HCT116 (cell line): ENCODE data around the gene P2RY13. TPM values are rescaled to one million over a fixed set of nuclear protein-coding genes. Genes with fewer than 3 reads are reported as not detected.

Source experiments
- ATAC-seq: fragments of 200-7000 bp; cut with Tn5 transposase; 2 replicates; pipeline ENCODE4 v1.9.1; 2020; ENCODE audit warnings: mild to moderate bottlenecking, moderate library complexity
- BruUV-seq: library from RNA; stranded (reverse); fragments of 400-500 nt; replicated peaks from 2 replicates; lab custom pipeline; 2021; lab: Mats Ljungman, UMichigan
- CTCF ChIA-PET: fragments of 300-600 bp; sonication (Branson Sonifier 250); formaldehyde crosslinking; loops from one replicate; lab custom pipeline; 2021; ENCODE audit warnings: antibody characterized with exemption; lab: Charles Lee
- POLR2A ChIA-PET: fragments of 300-600, 350-600 bp; sonication (Branson Sonifier 250); formaldehyde crosslinking; loops from one replicate; lab custom pipeline; 2021; ENCODE audit warnings: antibody characterized with exemption; lab: Charles Lee
- RAD21 ChIA-PET, 2 experiments: fragments of 300-600 bp; sonication (Branson Sonifier 250); formaldehyde crosslinking; loops; one replicate each; lab custom pipeline; 2023; ENCODE audit warnings: low total read pairs in 2 of 2; ENCODE audit not compliant: uncharacterized antibody in 2 of 2, unreplicated experiment in 2 of 2, low non-redundant PET in 1 of 2; lab: Charles Lee
- DNase-seq: peaks from one replicate; pipeline ENCODE4 v3.0.0-alpha.2; 2010; ENCODE audit warnings: low read depth, low spot score
- H2AFZ ChIP-seq: fragments of 200-600 bp; shearing (Covaris generic), sonication (generic); 2 replicates; pipeline ENCODE4 v1.6.1; 2017; ENCODE audit warnings: low read depth, mixed run types, mixed read lengths, antibody characterized with exemption, low read length; ENCODE audit not compliant: poor library complexity, severe bottlenecking
- H3K27ac ChIP-seq: 2 replicates; pipeline ENCODE4 v1.5.1; 2012; ENCODE audit warnings: low read depth, low read length
- H3K27me3 ChIP-seq: fragments of 200-600 bp; sonication (generic); 2 replicates; pipeline ENCODE4 v1.6.1; 2016; ENCODE audit warnings: mixed run types, low read length, mixed read lengths; ENCODE audit not compliant: insufficient read depth
- H3K36me3 ChIP-seq, 2 experiments: fragments of 200-500 bp in 1 of 2; fragments of 200-600 bp in 1 of 2; sonication (Bioruptor generic) in 1 of 2; sonication (generic) in 1 of 2; 2 replicates each; pipeline versions ENCODE4 v1.5.1 to v1.6.1; 2014 to 2016; ENCODE audit warnings: low read length in 2 of 2, inconsistent platforms in 1 of 2, mixed read lengths in 1 of 2, mixed run types in 1 of 2; ENCODE audit not compliant: insufficient read depth in 2 of 2, control insufficient read depth in 1 of 2
- H3K4me1 ChIP-seq, 2 experiments: fragments of 200-600 bp in 1 of 2; sonication (generic) in 1 of 2; 2 replicates each; pipeline versions ENCODE4 v1.5.1 to v1.6.1; 2012 to 2017; ENCODE audit warnings: low read length in 2 of 2, inconsistent platforms in 1 of 2, mild to moderate bottlenecking in 1 of 2, mixed read lengths in 1 of 2, mixed run types in 1 of 2, moderate library complexity in 1 of 2; ENCODE audit not compliant: insufficient read depth in 2 of 2, control insufficient read depth in 1 of 2
- H3K4me2 ChIP-seq: fragments of 200-600 bp; sonication (generic); 2 replicates; pipeline ENCODE4 v1.6.1; 2017; ENCODE audit warnings: mixed run types, low read length, mixed read lengths
- H3K4me3 ChIP-seq, 2 experiments: fragments of 200-600 bp in 1 of 2; sonication (generic) in 1 of 2; replicated peaks in 1 of 2; 2 replicates each; pipeline ENCODE4 v1.5.1; 2011 to 2016; ENCODE audit warnings: low read length in 2 of 2, control low read depth in 1 of 2, low read depth in 1 of 2, mild to moderate bottlenecking in 1 of 2, mixed read lengths in 1 of 2, mixed run types in 1 of 2
- H3K79me2 ChIP-seq: fragments of 200-600 bp; sonication (generic); 2 replicates; pipeline ENCODE4 v1.6.1; 2017; ENCODE audit warnings: mild to moderate bottlenecking, mixed run types, low read length, moderate library complexity, mixed read lengths; ENCODE audit not compliant: insufficient read depth
- H3K9ac ChIP-seq: fragments of 200-600 bp; sonication (generic); 2 replicates; pipeline ENCODE4 v1.6.1; 2016; ENCODE audit warnings: low read length, mixed read lengths
- H3K9me2 ChIP-seq: fragments of 200-600 bp; sonication (generic), shearing (Covaris generic); 2 replicates; pipeline ENCODE4 v1.6.1; 2017; ENCODE audit warnings: mixed run types, mild to moderate bottlenecking, moderate library complexity; ENCODE audit not compliant: insufficient read depth
- H3K9me3 ChIP-seq, 2 experiments: fragments of 200-500 bp in 1 of 2; fragments of 200-600 bp in 1 of 2; sonication (Bioruptor generic) in 1 of 2; sonication (generic) in 1 of 2; 2 replicates each; pipeline ENCODE4 v1.6.1; 2014 to 2017; ENCODE audit warnings: low read length in 2 of 2, mixed read lengths in 2 of 2, inconsistent platforms in 1 of 2, low read depth in 1 of 2, mild to moderate bottlenecking in 1 of 2, mixed run types in 1 of 2, moderate library complexity in 1 of 2; ENCODE audit not compliant: control insufficient read depth in 1 of 2, insufficient read depth in 1 of 2
- H4K20me1 ChIP-seq: fragments of 200-600 bp; sonication (generic), shearing (Covaris generic); 2 replicates; pipeline ENCODE4 v1.6.1; 2017; ENCODE audit warnings: mixed run types, mild to moderate bottlenecking, moderate library complexity; ENCODE audit not compliant: insufficient read depth
- ATF3 ChIP-seq: IDR thresholded peaks from 2 replicates; pipeline ENCODE4 v1.6.1; 2012
- CBX3 ChIP-seq: IDR thresholded peaks from 2 replicates; pipeline ENCODE4 v1.6.1; 2012; ENCODE audit warnings: low read depth
- CEBPB ChIP-seq: IDR thresholded peaks from 2 replicates; pipeline ENCODE4 v1.6.1; 2012; ENCODE audit warnings: low read depth
- EGR1 ChIP-seq: IDR thresholded peaks from 2 replicates; pipeline ENCODE4 v1.6.1; 2012; ENCODE audit warnings: low read depth
- ELF1 ChIP-seq: IDR thresholded peaks from 2 replicates; pipeline ENCODE4 v1.6.1; 2012; ENCODE audit warnings: low read depth, borderline replicate concordance
- EZH2 ChIP-seq: fragments of 200-600 bp; sonication (generic); IDR thresholded peaks from 2 replicates; pipeline ENCODE4 v1.6.1; 2017; ENCODE audit warnings: antibody characterized with exemption, mixed run types
- EZH2phosphoT487 ChIP-seq: fragments of 200-600 bp; IDR thresholded peaks from 2 replicates; pipeline ENCODE4 v1.6.1; 2018; ENCODE audit warnings: antibody characterized with exemption, borderline replicate concordance
- FOSL1 ChIP-seq: IDR thresholded peaks from 2 replicates; pipeline ENCODE4 v1.6.1; 2012; ENCODE audit warnings: low read depth
- JUND ChIP-seq: IDR thresholded peaks from 2 replicates; pipeline ENCODE4 v1.6.1; 2012
- POLR2A ChIP-seq: IDR thresholded peaks from 2 replicates; pipeline ENCODE4 v1.7.0; 2011; ENCODE audit warnings: borderline replicate concordance; ENCODE audit not compliant: insufficient read depth, insufficient read length; ENCODE audit errors: extremely low read depth
- RAD21 ChIP-seq: IDR thresholded peaks from 2 replicates; pipeline ENCODE4 v1.6.1; 2012; ENCODE audit warnings: low read depth, mild to moderate bottlenecking
- SIN3A ChIP-seq: IDR thresholded peaks from 2 replicates; pipeline ENCODE4 v1.6.1; 2012; ENCODE audit warnings: low read depth
- SP1 ChIP-seq: IDR thresholded peaks from 2 replicates; pipeline ENCODE4 v1.6.1; 2012; ENCODE audit warnings: low read depth
- SRF ChIP-seq: IDR thresholded peaks from 2 replicates; pipeline ENCODE4 v1.6.1; 2012; ENCODE audit warnings: low read depth
- YY1 ChIP-seq: IDR thresholded peaks from 2 replicates; pipeline ENCODE4 v1.6.1; 2011; ENCODE audit warnings: low read length, low read depth, moderate library complexity, mild to moderate bottlenecking; ENCODE audit not compliant: insufficient replicate concordance; ENCODE audit errors: extremely low read depth
- ZFX ChIP-seq: fragments of 450-650 bp; IDR thresholded peaks from 2 replicates; pipeline ENCODE4 v1.6.1; 2017
- ZNF274 ChIP-seq: fragments of 200-500 bp; sonication (Bioruptor generic); IDR thresholded peaks from 2 replicates; pipeline ENCODE4 v1.6.1; 2014; ENCODE audit warnings: mild to moderate bottlenecking, low read depth, low read length, inconsistent platforms
- intact Hi-C: fragments of 100-400 bp; cut with micrococcal nuclease; formaldehyde crosslinking; loops from 2 replicates; pipeline ENCODE4 v1.10.0; 2022
- total RNA-seq: library from RNA; stranded (reverse); gene quantifications from one replicate; pipeline ENCODE4 v1.2.1, GENCODE V29; 2021; ENCODE audit not compliant: unreplicated experiment
- TF ChIP-seq, protein P1 (sequence below): IDR thresholded peaks from 2 replicates; pipeline ENCODE4 v1.6.1; 2012; ENCODE audit warnings: low read depth
- TF ChIP-seq, protein P2 (sequence below): IDR thresholded peaks from 2 replicates; pipeline ENCODE4 v1.6.1; 2012

The P2RY13 gene
- total RNA-seq, 1 experiment from 2014 or later = not detected

- no peak for TF ChIP-seq SIN3A
- TF ChIP-seq POLR2A = no peak
Observed at GRCh38 chr3:151351648-151352047, 22.3 kb upstream of the P2RY13 start (continued).

- ATAC-seq (no peak), DNase-seq (no peak)
- ChIA-PET RAD21 (no interaction called here), POLR2A (no interaction called here), CTCF (no interaction called here)
- Histone ChIP-seq H3K9me3 (no peaks in the 10 kb centered on the region), H2AFZ (no peak overlapping the region), H3K4me3 (no peak overlapping the region), H3K9me2 (no peaks in the 10 kb centered on the region), H3K4me1 (no peaks in the 10 kb centered on the region), H3K4me2 (no peak overlapping the region), H4K20me1 (no peaks in the 10 kb centered on the region), H3K79me2 (no peaks in the 10 kb centered on the region), H3K27ac (no peak overlapping the region), H3K9ac (no peak overlapping the region), H3K36me3 (no peaks in the 10 kb centered on the region), H3K27me3 (no peaks in the 10 kb centered on the region)
- no peak for TF ChIP-seq RAD21
- no peak for TF ChIP-seq FOSL1
- TF ChIP-seq YY1 = no peak
- TF ChIP-seq JUND = no peak
- TF ChIP-seq SIN3A = no peak
- no peak for TF ChIP-seq EZH2
- no peak for TF ChIP-seq ZNF274
- no peak for TF ChIP-seq SRF
- no peak for TF ChIP-seq CBX3
- no TSS peak for BruUV-seq
- intact Hi-C loops = no loop called here
Observed at GRCh38 chr3:151351219-151351618, 21.9 kb upstream of the P2RY13 start.

DNA sequence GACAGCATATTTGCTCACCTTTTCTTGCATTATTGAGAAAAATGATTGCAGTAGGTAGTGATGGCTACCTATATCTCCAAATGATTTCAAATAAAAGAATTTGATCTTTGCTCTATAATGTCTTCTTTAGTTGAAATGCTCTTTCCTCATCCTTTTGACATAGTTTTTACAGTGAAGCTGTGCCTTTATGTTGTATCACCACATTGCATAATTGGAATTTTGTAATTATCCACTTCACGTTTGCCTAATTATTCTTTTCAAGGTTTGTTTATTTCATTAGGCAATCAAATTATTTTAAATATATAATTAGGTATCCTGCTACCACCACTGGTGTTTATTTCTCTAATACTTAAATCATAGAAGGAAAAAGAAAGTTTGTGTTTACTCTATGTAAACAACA is 21.3 kb upstream of the P2RY13 start:
- no TSS peak for BruUV-seq
- intact Hi-C loops = no loop called here
- no peaks in the 10 kb centered on the region for H3K9me3 ChIP-seq
- H3K27me3 ChIP-seq = no peaks in the 10 kb centered on the region
- H3K9me2 ChIP-seq = no peaks in the 10 kb centered on the region
- RAD21 ChIA-PET = no interaction called here
- DNase-seq (no peak), ATAC-seq (no peak)
- no peaks in the 10 kb centered on the region for H4K20me1 ChIP-seq
- H3K36me3 ChIP-seq = no peaks in the 10 kb centered on the region
- POLR2A ChIA-PET = no interaction called here
- H3K4me3 ChIP-seq = no peak overlapping the region
- H3K27ac ChIP-seq = no peak overlapping the region
- H2AFZ ChIP-seq = no peak overlapping the region
- H3K4me1 ChIP-seq = no peaks in the 10 kb centered on the region
- H3K79me2 ChIP-seq = no peaks in the 10 kb centered on the region
- no peak overlapping the region for H3K4me2 ChIP-seq
- CTCF ChIA-PET = no interaction called here
- H3K9ac ChIP-seq = no peak overlapping the region
- TF ChIP-seq ZFX (no peak), ATF3 (no peak), RAD21 (no peak), CEBPB (no peak), SP1 (no peak), CBX3 (no peak), ELF1 (no peak), EZH2phosphoT487 (no peak), EGR1 (no peak)
- TF ChIP-seq, protein P1, sequence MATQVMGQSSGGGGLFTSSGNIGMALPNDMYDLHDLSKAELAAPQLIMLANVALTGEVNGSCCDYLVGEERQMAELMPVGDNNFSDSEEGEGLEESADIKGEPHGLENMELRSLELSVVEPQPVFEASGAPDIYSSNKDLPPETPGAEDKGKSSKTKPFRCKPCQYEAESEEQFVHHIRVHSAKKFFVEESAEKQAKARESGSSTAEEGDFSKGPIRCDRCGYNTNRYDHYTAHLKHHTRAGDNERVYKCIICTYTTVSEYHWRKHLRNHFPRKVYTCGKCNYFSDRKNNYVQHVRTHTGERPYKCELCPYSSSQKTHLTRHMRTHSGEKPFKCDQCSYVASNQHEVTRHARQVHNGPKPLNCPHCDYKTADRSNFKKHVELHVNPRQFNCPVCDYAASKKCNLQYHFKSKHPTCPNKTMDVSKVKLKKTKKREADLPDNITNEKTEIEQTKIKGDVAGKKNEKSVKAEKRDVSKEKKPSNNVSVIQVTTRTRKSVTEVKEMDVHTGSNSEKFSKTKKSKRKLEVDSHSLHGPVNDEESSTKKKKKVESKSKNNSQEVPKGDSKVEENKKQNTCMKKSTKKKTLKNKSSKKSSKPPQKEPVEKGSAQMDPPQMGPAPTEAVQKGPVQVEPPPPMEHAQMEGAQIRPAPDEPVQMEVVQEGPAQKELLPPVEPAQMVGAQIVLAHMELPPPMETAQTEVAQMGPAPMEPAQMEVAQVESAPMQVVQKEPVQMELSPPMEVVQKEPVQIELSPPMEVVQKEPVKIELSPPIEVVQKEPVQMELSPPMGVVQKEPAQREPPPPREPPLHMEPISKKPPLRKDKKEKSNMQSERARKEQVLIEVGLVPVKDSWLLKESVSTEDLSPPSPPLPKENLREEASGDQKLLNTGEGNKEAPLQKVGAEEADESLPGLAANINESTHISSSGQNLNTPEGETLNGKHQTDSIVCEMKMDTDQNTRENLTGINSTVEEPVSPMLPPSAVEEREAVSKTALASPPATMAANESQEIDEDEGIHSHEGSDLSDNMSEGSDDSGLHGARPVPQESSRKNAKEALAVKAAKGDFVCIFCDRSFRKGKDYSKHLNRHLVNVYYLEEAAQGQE = no peak
- TF ChIP-seq, protein P2, sequence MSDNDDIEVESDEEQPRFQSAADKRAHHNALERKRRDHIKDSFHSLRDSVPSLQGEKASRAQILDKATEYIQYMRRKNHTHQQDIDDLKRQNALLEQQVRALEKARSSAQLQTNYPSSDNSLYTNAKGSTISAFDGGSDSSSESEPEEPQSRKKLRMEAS = no peak
